Measurements from ENCODE around the gene GRID1.

- no peak for TF ChIP-seq CTCF (IDR thresholded peaks at IDR 0.05 in 8 of 11, conservative IDR thresholded peaks at IDR 0.05 in 3 of 11)
- TF ChIP-seq POLR2A (IDR thresholded peaks at IDR 0.05) = no peak
Measured at GRCh38 chr10:86356296-86356695, 10.3 kb downstream of the GRID1 start.
